Measurements from ENCODE around the gene KLHL42. TPM values are rescaled to one million over a fixed set of nuclear protein-coding genes. Genes with fewer than 3 reads are reported as not detected.

Gene KLHL42
- total RNA-seq, 2 donors from 2014 or later = 9.8 to 10.7 TPM

Other genes starting within 250 kb of the KLHL42 start
- gene REP15, start 83.8 kb upstream of the KLHL42 start, total RNA-seq = not detected
- 10 to 100 TPM; 49.7 to 64.0 TPM for gene MRPS35, start 69.4 kb upstream of the KLHL42 start, total RNA-seq
- not detected for gene MANSC4, start within 50 bp of the KLHL42 start, total RNA-seq
- gene PTHLH, start 192.5 kb downstream of the KLHL42 start, total RNA-seq = not detected

Data from activated T-cell treated with anti-CD3 and anti-CD28 coated beads, Interleukin-2, amount 50 U/mL, for 72 hours (primary cell).